K562 (cell line): ENCODE measurements around the gene NAXE. TPM values are rescaled to one million over a fixed set of nuclear protein-coding genes. Genes with fewer than 3 reads are reported as not detected.

ENCODE experiments used
- ARID3B ChIP-seq: fragments of 250-450 bp; sonication (Bioruptor Pico); IDR thresholded peaks from 2 replicates; pipeline ENCODE4 v1.4.0; 2020; ENCODE audit warnings: borderline replicate concordance
- ATF7 ChIP-seq: fragments of 450-650 bp; IDR thresholded peaks from 2 replicates; pipeline ENCODE4 v1.7.1; 2014; ENCODE audit warnings: mild to moderate bottlenecking, moderate library complexity
- BMI1 ChIP-seq: fragments of 150-350 bp; IDR thresholded peaks from 2 replicates; pipeline ENCODE4 v1.6.1; 2014; ENCODE audit warnings: low read length
- HDAC3 ChIP-seq: fragments of 450-650 bp; IDR thresholded peaks from 2 replicates; pipeline ENCODE4 v1.6.1; 2018; ENCODE audit warnings: borderline replicate concordance, mild to moderate bottlenecking, moderate library complexity; ENCODE audit not compliant: partially characterized antibody
- HES1 ChIP-seq: fragments of 450-650 bp; IDR thresholded peaks from 2 replicates; pipeline ENCODE4 v1.6.1; 2016; ENCODE audit warnings: low read depth, mild to moderate bottlenecking, moderate library complexity
- KDM4B ChIP-seq, 2 experiments: fragments of 450-650 bp in 1 of 2; sonication (generic) in 1 of 2; IDR thresholded peaks; 2 replicates each; pipeline ENCODE4 v1.6.1; 2016 to 2017; ENCODE audit warnings: borderline replicate concordance in 2 of 2, antibody characterized with exemption in 1 of 2, low read depth in 1 of 2, mild to moderate bottlenecking in 1 of 2
- MAFG ChIP-seq: fragments of 450-650 bp; conservative IDR thresholded peaks from 2 replicates; pipeline ENCODE4 v1.6.1; 2016; ENCODE audit warnings: missing genetic modification characterization, missing compliant biosample characterization
- MYBL2 ChIP-seq, 2 experiments: fragments of 450-650 bp in 1 of 2; sonication (generic) in 1 of 2; formaldehyde crosslinking in 1 of 2; IDR thresholded peaks; 2 replicates each; pipeline versions ENCODE4 v1.6.1 to v1.8.1; 2017 to 2022; ENCODE audit warnings: borderline replicate concordance in 1 of 2, inconsistent platforms in 1 of 2, low read depth in 1 of 2, mild to moderate bottlenecking in 1 of 2, missing genetic modification reagents in 1 of 2, moderate library complexity in 1 of 2
- MYC ChIP-seq, 2 experiments: fragments of 250-450 bp in 1 of 2; sonication (Bioruptor Pico) in 1 of 2; IDR thresholded peaks; 2 replicates each; pipeline versions ENCODE4 v1.5.1 to v1.6.1; 2012 to 2021; ENCODE audit warnings: low read depth in 2 of 2, borderline replicate concordance in 1 of 2, improper control_type of control experiment in 1 of 2, low read length in 1 of 2, mild to moderate bottlenecking in 1 of 2, moderate library complexity in 1 of 2
- PHB2 ChIP-seq: fragments of 450-650 bp; IDR thresholded peaks from 2 replicates; pipeline ENCODE4 v1.6.1; 2017; ENCODE audit warnings: low read depth
- POLR2AphosphoS5 ChIP-seq: IDR thresholded peaks from 2 replicates; pipeline ENCODE4 v1.6.1; 2011; ENCODE audit warnings: mild to moderate bottlenecking, low read depth, low read length, moderate library complexity; ENCODE audit not compliant: control insufficient read depth, insufficient read depth
- SOX6 ChIP-seq: fragments of 450-650 bp; IDR thresholded peaks from 2 replicates; pipeline ENCODE4 v1.6.1; 2014; ENCODE audit warnings: mild to moderate bottlenecking
- U2AF1 ChIP-seq: fragments of 200-400 bp; formaldehyde crosslinking; optimal IDR thresholded peaks from 2 replicates; pipeline ENCODE3; 2017; ENCODE audit warnings: mild to moderate bottlenecking, low read depth, low read length, moderate library complexity
- ZEB2 ChIP-seq: fragments of 450-650 bp; IDR thresholded peaks from 2 replicates; pipeline ENCODE4 v1.6.1; 2016
- ZFX ChIP-seq: sonication (generic); formaldehyde crosslinking; IDR thresholded peaks from 2 replicates; pipeline ENCODE4 v1.8.0; 2022; ENCODE audit warnings: mild to moderate bottlenecking, missing genetic modification reagents, moderate library complexity
- ZNF609 ChIP-seq: sonication (generic); formaldehyde crosslinking; IDR thresholded peaks from 2 replicates; pipeline ENCODE4 v1.8.1; 2023; ENCODE audit warnings: missing genetic modification reagents, mild to moderate bottlenecking, borderline replicate concordance
- ZNF778 ChIP-seq: fragments of 450-650 bp; formaldehyde crosslinking; IDR thresholded peaks from 2 replicates; pipeline ENCODE4 v1.4.0; 2020; ENCODE audit warnings: mild to moderate bottlenecking, moderate library complexity
- polyA plus RNA-seq, 8 experiments: library from polyadenylated mRNA; depleted of rRNA in 4 of 8; stranded (reverse) in 5 of 8; unstranded in 3 of 8; fragments of >200 nt; fragmentation: Nextera tagmentation in 2 of 8; fragmentation: Illumina TruSeq in 1 of 8; extraction: Ambion mirVana in 2 of 8; extraction: Trizol in 1 of 8; gene quantifications; 2 replicates each; pipeline versions ENCODE4 v1.2.1 to v1.2.3, GENCODE V29; 2011 to 2014; ENCODE audit warnings: inconsistent platforms in 1 of 8, missing spikeins in 1 of 8
- total RNA-seq, 7 experiments: library from RNA; depleted of rRNA in 6 of 7; stranded (reverse); fragments of >200 nt in 6 of 7; fragmentation: Illumina TruSeq in 2 of 7; extraction: Trizol in 2 of 7; gene quantifications; 2 replicates each; pipeline versions ENCODE4 v1.2.1 to v1.2.3, GENCODE V29; 2011 to 2021; ENCODE audit warnings: low replicate concordance in 1 of 7

The NAXE gene
- total and polyA plus RNA-seq, 9 of the 15 experiments (the other 6 are each of a cell fraction or from before 2014, with no cell fraction given): 27.3 to 137 (median 90.0) TPM

- TF ChIP-seq MYBL2 (IDR thresholded peaks at IDR 0.05; ENCODE audit: low read depth) (no peak), MYBL2 (CRISPR knock-in tag; IDR thresholded peaks at IDR 0.05; ENCODE audit: borderline replicate concordance) (no peak), SOX6 (peak; percentile 30; the same call in 1 of the 2 replicates), HES1 (no peak), ARID3B (CRISPR knock-in tag) (no peak), U2AF1 (no peak), ZEB2 (no peak), PHB2 (no peak), MYC (IDR thresholded peaks at IDR 0.05; ENCODE audit: low read depth, low read length) (peak; percentile 56), MYC (CRISPR knock-in tag; IDR thresholded peaks at IDR 0.05; ENCODE audit: borderline replicate concordance, low read depth) (no peak), HDAC3 (no peak), ZFX (CRISPR knock-in tag) (peak; percentile 73), MAFG (no peak), KDM4B (IDR thresholded peaks at IDR 0.05; ENCODE audit: borderline replicate concordance in 2 of 2, low read depth in 1 of 2) (no peak; a peak in 1 of 4 replicates), ZNF778 (CRISPR knock-in tag) (no peak), BMI1 (no peak), POLR2AphosphoS5 (peak; percentile 78), ATF7 (peak; percentile 73), ZNF609 (no peak)
Measured at GRCh38 chr1:156623946-156624813, 32.6 kb downstream of the NAXE start (continued).
